ENCODE data around the gene CBX4. TPM values are rescaled to one million over a fixed set of nuclear protein-coding genes. Genes with fewer than 3 reads are reported as not detected.

The CBX4 gene
- total RNA-seq, 2 donors from 2014 or later, result 12.7 to 16.8 TPM

GRCh38 chr17:79847698-79848369 is 8.6 kb upstream of the CBX4 start:
- ATAC-seq (no peak), DNase-seq (ENCODE audit: low spot score in 2 of 2) (no peak)
- Mint-ChIP-seq H3K36me3 (no peaks in the 10 kb centered on the region), H3K27ac (no peak overlapping the region), H3K9me3 (no peaks in the 10 kb centered on the region)

DNA sequence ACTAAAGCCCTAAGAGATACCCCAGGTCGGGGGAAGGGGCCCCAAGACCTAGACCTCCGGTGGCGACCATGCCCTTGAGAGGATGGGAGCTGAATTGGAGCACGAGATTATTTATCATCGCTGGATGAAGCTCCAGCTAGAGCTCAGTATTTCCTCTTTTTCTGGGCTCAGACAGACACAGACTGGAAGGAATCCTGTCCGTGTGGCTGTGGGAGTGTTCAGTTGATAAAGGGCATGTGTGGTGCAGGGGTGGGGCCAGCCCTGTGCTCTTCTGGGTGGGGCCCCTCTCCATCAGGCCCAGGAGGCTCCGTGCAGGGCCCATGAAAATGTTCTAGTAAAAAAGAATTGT is 6.3 kb upstream of the CBX4 start:
- Mint-ChIP-seq H3K36me3 (no peaks in the 10 kb centered on the region), H3K9me3 (no peaks in the 10 kb centered on the region), H3K27ac (no peak overlapping the region)
- no peak for DNase-seq (ENCODE audit: low spot score in 2 of 2)
- no peak for ATAC-seq

DNA sequence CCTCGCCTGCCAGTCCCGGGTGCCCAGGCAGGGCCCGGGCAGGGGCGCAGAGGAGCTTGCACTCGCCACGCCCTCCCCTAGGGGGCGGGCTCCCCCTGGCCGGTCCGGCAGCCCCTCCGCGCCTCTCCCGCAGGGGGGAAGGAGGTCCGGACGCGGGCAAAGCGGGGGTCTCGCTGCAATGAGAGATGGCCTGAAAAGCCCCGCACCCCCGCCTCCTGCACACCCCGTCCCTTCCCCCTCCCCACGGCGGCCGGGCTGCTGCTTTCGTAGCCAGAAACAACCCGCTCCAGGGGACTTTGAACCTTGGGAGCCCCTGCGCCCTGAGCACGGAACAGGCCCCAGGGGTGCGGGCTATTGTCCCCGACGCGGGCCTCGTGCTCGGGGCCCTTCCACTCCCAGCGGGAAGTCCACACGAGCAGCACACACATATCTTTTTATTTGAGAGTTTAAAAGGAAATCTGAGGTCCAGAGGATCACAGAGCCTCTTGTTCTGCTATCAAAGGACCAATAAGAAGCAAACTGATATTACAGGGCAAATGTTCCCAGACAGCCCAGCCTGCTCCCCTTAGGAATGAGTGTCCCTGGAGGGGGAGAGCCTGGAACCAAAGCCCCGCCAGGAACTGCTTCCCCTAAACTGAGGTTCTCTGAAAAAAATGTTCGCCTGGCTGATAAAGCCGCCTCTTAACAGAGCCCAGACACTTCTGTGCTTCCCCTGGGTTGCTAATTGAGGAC is 5.8 kb upstream of the CBX4 start:
- no peaks in the 10 kb centered on the region for H3K9me3 Mint-ChIP-seq

DNA sequence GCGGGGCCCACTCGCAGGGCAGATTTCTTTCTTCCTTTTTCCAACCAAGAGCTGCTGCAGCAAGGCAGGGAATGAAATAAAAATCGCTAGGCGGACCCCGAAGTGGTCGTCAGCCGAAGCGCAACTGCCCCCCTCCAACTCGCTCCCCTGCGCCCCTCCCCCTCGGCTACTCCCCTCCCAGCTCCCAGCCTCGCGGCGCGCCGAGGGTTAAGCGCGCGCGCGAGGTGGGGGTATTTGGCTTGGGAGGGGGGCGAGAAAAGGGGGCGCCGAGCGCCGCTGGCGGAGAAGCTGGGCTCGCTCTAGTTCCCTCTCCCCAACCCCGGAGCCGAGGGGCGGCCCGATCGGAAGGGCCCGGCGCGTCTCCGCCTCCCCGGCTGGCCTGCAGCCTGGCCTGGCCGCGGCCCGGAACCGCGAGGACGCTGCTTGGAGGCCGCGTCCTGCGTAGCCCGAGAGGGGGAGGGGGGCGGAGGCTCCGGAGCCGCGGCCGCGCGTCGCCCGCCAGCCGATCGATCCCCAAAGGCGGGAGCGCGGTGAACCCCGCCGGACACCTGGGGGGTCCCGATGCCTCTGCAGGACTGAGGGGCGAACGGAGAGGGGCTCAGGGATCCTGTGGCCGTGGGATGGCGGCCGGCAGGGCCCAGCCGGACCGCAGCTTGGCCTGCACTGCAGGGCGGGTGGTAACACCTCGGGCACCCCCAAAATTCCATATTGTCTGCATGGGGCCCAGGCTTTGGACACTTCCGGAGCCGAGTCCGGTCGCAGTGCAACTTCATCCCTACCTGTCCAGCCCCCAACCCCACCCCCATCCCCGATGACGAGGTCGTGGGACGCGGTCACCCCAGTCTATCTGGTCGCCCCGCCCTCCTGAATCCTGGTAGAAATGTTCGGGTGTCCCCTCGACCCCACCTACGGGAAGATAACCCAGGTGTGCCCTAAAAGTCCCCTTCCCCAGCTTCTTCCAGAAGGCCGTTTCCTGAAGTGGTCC is 4.9 kb upstream of the CBX4 start:
- Mint-ChIP-seq H3K36me3 (peaks cover 0 to 6% of the 10 kb centered on the region in 2 donors), H3K27ac (no peak overlapping the region), H3K9me3 (no peaks in the 10 kb centered on the region)
- ATAC-seq, result peak in 1 of 2 donors; percentile 1
- DNase-seq (ENCODE audit: low spot score in 2 of 2), result no peak

More for the DNA sequence above, 5.8 kb upstream of the CBX4 start:
- ATAC-seq, result peak; percentile 69
- peak in 1 of 2 donors; percentile 74 for DNase-seq (ENCODE audit: low spot score in 2 of 2)
- Mint-ChIP-seq H3K36me3 (peaks cover 0 to 3% of the 10 kb centered on the region in 2 donors), H3K27ac (no peak overlapping the region)

DNA sequence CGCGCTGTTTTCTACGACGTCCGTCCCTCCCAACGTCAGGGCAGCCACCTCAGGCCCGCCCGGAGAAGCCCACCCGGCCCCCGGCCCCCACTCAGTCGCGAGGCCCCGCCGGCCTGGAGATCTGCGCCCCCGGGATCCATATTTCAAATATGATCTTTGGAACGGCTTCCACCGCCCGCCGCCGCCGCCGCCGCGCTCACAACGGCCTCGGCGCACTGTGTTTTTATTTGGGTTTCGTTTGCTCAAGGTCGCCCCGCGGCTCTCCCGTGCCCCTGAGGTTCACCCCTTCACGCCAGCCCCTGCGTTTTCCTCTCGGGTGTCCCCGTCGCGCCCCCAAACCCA is 4.2 kb upstream of the CBX4 start:
- Mint-ChIP-seq H3K9me3 (no peaks in the 10 kb centered on the region), H3K36me3 (peaks cover 0 to 6% of the 10 kb centered on the region in 2 donors), H3K27ac (no peak overlapping the region)
- ATAC-seq, result no peak
- DNase-seq (ENCODE audit: low spot score in 2 of 2), result peak in 1 of 2 donors; percentile 32

DNA sequence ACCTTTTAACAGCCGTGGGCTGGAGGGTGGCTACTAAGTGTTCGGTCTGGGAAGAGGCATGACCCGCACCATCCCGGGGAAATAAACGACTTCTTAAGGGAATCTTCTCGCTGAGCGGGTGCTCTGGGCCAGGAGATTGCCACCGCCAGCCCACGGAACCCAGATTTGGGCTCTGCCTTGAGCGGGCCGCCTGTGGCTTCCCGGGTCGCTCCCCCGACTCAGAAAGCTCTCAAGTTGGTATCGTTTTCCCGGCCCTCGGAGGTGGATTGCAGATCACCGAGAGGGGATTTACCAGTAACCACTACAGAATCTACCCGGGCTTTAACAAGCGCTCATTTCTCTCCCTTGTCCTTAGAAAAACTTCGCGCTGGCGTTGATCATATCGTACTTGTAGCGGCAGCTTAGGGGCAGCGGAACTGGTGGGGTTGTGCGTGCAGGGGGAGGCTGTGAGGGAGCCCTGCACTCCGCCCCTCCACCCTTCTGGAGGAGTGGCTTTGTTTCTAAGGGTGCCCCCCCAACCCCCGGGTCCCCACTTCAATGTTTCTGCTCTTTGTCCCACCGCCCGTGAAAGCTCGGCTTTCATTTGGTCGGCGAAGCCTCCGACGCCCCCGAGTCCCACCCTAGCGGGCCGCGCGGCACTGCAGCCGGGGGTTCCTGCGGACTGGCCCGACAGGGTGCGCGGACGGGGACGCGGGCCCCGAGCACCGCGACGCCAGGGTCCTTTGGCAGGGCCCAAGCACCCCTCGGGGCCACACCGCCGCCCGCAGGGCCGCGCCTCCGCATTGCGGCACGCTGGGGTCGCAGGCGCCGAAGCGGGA is 3.6 kb upstream of the CBX4 start:
- no peak overlapping the region for H3K27ac Mint-ChIP-seq
- peak in 1 of 2 donors; percentile 21 for DNase-seq (ENCODE audit: low spot score in 2 of 2)
- no peaks in the 10 kb centered on the region for H3K9me3 Mint-ChIP-seq
- peaks cover 0 to 6% of the 10 kb centered on the region in 2 donors for H3K36me3 Mint-ChIP-seq
- ATAC-seq, result no peak

DNA sequence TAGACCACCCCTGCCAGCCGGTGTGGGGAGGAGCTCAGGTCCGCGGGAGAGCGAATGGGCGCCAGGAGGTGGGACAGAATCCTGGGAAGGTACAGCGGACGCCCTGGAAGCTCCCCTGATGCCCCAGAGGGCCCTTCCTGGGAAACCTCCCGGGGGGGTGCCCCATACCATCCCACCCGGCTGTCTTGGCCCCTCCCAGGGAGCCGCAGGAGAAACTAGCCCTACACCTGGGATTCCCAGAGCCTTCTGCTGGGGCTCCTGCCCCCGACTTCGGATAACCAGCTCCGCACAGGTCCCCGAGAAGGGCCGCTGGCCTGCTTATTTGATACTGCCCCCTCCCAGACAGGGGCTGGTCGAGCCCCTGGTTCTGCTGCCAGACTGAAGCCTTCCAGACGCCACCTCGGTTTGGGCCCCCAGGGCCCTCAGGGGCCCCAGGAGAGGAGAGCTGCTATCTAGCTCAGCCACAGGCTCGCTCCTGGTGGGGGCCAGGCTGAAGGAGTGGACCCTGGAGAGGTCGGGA is 3.0 kb upstream of the CBX4 start:
- Mint-ChIP-seq H3K27ac (no peak overlapping the region), H3K9me3 (no peaks in the 10 kb centered on the region), H3K36me3 (peaks cover 0 to 6% of the 10 kb centered on the region in 2 donors)
- no peak for ATAC-seq
- peak in 1 of 2 donors; percentile 20 for DNase-seq (ENCODE audit: low spot score in 2 of 2)

GRCh38 chr17:79841369-79842135 is 2.3 kb upstream of the CBX4 start:
- no peak overlapping the region for H3K27ac Mint-ChIP-seq
- H3K36me3 Mint-ChIP-seq, result peaks cover 0 to 6% of the 10 kb centered on the region in 2 donors
- H3K9me3 Mint-ChIP-seq, result no peaks in the 10 kb centered on the region
- ATAC-seq (no peak), DNase-seq (ENCODE audit: low spot score in 2 of 2) (peak in 1 of 2 donors; percentile 23)

DNA sequence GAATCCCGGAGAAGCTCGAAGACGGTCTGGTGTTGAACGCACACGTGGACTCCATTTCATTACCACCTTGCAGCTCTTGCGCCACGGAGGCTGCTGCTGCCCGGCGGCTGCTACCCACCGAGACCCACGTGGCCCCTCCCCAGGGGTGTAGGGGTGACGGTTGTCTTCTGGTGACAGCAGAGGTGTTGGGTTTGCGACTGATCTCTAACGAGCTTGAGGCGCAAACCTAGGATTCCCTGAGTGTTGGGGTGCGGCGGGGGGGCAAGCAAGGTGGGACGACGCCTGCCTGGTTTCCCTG is 1.7 kb upstream of the CBX4 start:
- Mint-ChIP-seq H3K9me3 (no peaks in the 10 kb centered on the region), H3K27ac (no peak overlapping the region), H3K36me3 (peaks cover 0 to 6% of the 10 kb centered on the region in 2 donors)
- DNase-seq (ENCODE audit: low spot score in 2 of 2) (no peak), ATAC-seq (no peak)

DNA sequence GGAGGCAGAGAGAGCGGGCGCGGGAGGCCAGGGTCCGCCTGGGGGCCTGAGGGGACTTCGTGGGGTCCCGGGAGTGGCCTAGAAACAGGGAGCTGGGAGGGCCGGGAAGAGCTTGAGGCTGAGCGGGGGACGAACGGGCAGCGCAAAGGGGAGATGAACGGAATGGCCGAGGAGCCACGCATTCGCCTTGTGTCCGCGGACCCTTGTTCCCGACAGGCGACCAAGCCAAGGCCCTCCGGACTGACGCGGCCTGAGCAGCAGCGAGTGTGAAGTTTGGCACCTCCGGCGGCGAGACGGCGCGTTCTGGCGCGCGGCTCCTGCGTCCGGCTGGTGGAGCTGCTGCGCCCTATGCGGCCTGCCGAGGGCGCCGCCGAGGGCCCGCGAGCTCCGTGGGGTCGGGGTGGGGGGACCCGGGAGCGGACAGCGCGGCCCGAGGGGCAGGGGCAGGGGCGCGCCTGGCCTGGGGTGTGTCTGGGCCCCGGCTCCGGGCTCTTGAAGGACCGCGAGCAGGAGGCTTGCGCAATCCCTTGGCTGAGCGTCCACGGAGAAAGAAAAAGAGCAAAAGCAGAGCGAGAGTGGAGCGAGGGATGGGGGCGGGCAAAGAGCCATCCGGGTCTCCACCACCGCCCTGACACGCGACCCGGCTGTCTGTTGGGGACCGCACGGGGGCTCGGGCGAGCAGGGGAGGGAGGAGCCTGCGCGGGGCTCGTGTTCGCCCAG is 1.2 kb upstream of the CBX4 start:
- Mint-ChIP-seq H3K27ac (no peak overlapping the region), H3K36me3 (peaks cover 0 to 6% of the 10 kb centered on the region in 2 donors), H3K9me3 (no peaks in the 10 kb centered on the region)
- ATAC-seq (no peak), DNase-seq (ENCODE audit: low spot score in 2 of 2) (peak in 1 of 2 donors; percentile 34)

DNA sequence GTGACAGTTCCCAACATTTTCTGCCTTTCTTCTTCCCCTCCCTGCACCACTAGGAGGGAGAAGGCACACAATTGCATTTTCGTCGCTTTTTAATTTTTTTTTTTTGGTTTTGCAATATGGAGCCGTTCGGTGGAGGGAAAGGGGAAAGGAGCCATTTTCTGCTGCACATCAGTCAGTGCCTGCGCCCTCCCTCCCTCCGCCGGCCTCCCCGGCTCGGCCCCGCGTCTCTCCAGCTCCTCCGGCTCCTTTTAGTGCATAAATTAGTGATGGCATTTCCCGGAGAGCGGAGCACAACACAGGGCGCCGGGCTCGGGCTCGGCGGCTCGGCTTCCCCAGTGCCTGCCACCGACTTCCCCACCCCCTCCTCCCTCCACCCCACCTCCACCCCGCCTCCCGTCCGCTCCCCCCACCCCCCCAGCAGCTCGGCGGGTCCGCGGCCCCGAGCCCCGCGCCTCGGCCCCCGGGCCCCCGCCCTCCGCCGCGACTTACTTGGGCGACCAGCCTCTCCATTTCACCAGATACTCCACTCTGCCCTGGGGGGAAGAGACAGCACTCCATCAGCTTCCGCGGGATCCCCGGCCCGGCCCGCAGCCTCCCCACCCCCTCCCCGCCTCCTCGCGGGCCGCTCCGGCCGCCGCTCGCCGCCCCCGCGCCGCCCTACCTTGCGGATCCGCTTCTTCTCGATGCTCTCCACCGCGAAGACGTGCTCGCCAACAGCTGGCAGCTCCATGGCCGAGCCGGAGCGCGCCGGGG is 542 bp downstream of the CBX4 start:
- no peaks in the 10 kb centered on the region for H3K9me3 Mint-ChIP-seq
- peak; percentile 27 to 38 for ATAC-seq
- peak overlapping the region; percentile 37 to 83 for H3K27ac Mint-ChIP-seq
- H3K36me3 Mint-ChIP-seq, result peaks cover 0 to 12% of the 10 kb centered on the region in 2 donors
- peak in 1 of 2 donors; percentile 61 for DNase-seq (ENCODE audit: low spot score in 2 of 2)

GRCh38 chr17:79837888-79838521 is 1.2 kb downstream of the CBX4 start:
- H3K9me3 Mint-ChIP-seq, result no peaks in the 10 kb centered on the region
- DNase-seq (ENCODE audit: low spot score in 2 of 2), result no peak
- no peak for ATAC-seq
- peak overlapping the region; percentile 37 to 83 for H3K27ac Mint-ChIP-seq
- H3K36me3 Mint-ChIP-seq, result peaks cover 0 to 16% of the 10 kb centered on the region in 2 donors

- peaks cover 0 to 18% of the 10 kb centered on the region in 2 donors for H3K36me3 Mint-ChIP-seq
- ATAC-seq (peak; percentile 12 to 28), DNase-seq (ENCODE audit: low spot score in 2 of 2) (peak in 1 of 2 donors; percentile 39)
- no peaks in the 10 kb centered on the region for H3K9me3 Mint-ChIP-seq
- H3K27ac Mint-ChIP-seq, result peak overlapping the region in 1 of 2 donors; percentile 88
Measured at GRCh38 chr17:79836972-79837887, 2.0 kb downstream of the CBX4 start.
